Activated B cell treated with CpG ODN at 0.5 μM for 24 hours (primary cell): ENCODE data around the gene TBC1D32. TPM values are rescaled to one million over a fixed set of nuclear protein-coding genes. Genes with fewer than 3 reads are reported as not detected.

Source experiments
- ATAC-seq: fragments of 200-7000 bp; cut with Tn5 transposase; one replicate; pipeline ENCODE4 v1.10.0; 2021; ENCODE audit warnings: low read depth, mild to moderate bottlenecking, moderate library complexity
- CTCF ChIA-PET: fragments of 350-600 bp; sonication (Branson Sonifier 250); formaldehyde crosslinking; loops from one replicate; lab custom pipeline; 2021; ENCODE audit warnings: antibody characterized with exemption; lab: Charles Lee
- POLR2A ChIA-PET: fragments of 350-600 bp; sonication (Branson Sonifier 250); formaldehyde crosslinking; loops from one replicate; lab custom pipeline; 2021; ENCODE audit warnings: antibody characterized with exemption; lab: Charles Lee
- DNase-seq: peaks from one replicate; pipeline ENCODE4 v3.0.0; 2022
- H3K27ac Mint-ChIP-seq: one replicate; pipeline ENCODE4 v1.8.0; 2020; ENCODE audit warnings: mixed read lengths
- H3K27me3 Mint-ChIP-seq: one replicate; pipeline ENCODE4 v1.8.0; 2021; ENCODE audit warnings: mixed read lengths
- H3K36me3 Mint-ChIP-seq: one replicate; pipeline ENCODE4 v1.8.0; 2021; ENCODE audit warnings: low read depth, mixed read lengths
- H3K4me1 Mint-ChIP-seq: one replicate; pipeline ENCODE4 v1.8.0; 2021; ENCODE audit warnings: mixed read lengths
- H3K4me3 Mint-ChIP-seq: one replicate; pipeline ENCODE4 v1.8.0; 2020; ENCODE audit warnings: mild to moderate bottlenecking, mixed read lengths
- H3K9me3 Mint-ChIP-seq: one replicate; pipeline ENCODE4 v1.8.0; 2020; ENCODE audit warnings: mixed read lengths
- intact Hi-C: fragments of 100-400 bp; cut with micrococcal nuclease; formaldehyde crosslinking; loops from one replicate; pipeline ENCODE4 v1.15.1; 2024
- total RNA-seq: library from RNA; stranded (reverse); gene quantifications from 2 replicates; pipeline ENCODE4 v1.2.3, GENCODE V29; 2022
- TF ChIP-seq, protein P1 (sequence below): fragments of 200-600 bp; IDR thresholded peaks from one replicate; pipeline ENCODE4 v1.8.0; 2022; ENCODE audit warnings: antibody characterized with exemption, mild to moderate bottlenecking

Gene TBC1D32
- total RNA-seq, 1 donor from 2014 or later = 17.8 TPM

DNA sequence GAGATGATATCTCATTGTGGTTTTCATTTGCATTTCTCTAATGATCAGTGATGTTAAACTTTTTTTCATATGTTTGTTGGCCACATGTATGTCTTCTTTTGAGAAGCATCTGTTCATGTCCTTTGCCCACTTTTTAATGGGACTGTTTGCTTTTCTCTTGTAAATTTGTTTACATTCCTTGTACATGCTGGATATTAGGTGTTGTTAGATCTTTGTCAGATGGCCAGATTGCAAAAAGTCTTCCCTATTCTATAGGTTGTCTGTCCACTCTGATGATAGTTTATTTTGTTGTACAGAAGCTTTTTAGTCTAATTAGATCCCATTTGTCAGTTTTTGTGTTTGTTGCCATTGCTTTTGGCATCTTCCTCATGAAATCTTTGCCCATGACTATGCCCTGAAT is 172.4 kb downstream of the TBC1D32 start:
- TF ChIP-seq, protein P1, sequence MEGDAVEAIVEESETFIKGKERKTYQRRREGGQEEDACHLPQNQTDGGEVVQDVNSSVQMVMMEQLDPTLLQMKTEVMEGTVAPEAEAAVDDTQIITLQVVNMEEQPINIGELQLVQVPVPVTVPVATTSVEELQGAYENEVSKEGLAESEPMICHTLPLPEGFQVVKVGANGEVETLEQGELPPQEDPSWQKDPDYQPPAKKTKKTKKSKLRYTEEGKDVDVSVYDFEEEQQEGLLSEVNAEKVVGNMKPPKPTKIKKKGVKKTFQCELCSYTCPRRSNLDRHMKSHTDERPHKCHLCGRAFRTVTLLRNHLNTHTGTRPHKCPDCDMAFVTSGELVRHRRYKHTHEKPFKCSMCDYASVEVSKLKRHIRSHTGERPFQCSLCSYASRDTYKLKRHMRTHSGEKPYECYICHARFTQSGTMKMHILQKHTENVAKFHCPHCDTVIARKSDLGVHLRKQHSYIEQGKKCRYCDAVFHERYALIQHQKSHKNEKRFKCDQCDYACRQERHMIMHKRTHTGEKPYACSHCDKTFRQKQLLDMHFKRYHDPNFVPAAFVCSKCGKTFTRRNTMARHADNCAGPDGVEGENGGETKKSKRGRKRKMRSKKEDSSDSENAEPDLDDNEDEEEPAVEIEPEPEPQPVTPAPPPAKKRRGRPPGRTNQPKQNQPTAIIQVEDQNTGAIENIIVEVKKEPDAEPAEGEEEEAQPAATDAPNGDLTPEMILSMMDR = no peak
- H3K4me1 Mint-ChIP-seq = peaks cover 3% of the 10 kb centered on the region
- no peaks in the 10 kb centered on the region for H3K27me3 Mint-ChIP-seq
- intact Hi-C loops = no loop called here
- DNase-seq (no peak), ATAC-seq (no peak)
- H3K9me3 Mint-ChIP-seq = peaks cover 8% of the 10 kb centered on the region
- peaks cover 43% of the 10 kb centered on the region for H3K36me3 Mint-ChIP-seq
- H3K4me3 Mint-ChIP-seq = no peak overlapping the region
- CTCF ChIA-PET = no interaction called here
- POLR2A ChIA-PET = no interaction called here
- no peak overlapping the region for H3K27ac Mint-ChIP-seq

DNA sequence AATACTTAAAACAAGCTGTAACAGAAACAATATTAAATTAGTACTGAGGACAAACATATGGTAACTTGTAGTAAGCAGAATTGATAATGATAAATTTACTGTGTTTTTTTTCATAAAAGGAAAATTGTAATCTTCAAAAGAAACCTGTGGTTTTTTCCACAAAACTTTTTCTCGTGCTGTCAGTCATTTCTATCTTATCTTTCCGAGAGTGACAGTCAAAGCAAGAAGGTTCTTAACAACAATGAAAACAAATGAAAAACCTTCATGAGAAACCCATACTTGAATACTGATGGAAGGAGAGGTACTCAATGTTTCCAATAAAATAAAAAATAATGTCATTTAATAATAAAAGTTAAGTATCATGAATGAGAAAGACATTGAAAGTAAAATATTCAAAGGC is 174.0 kb downstream of the TBC1D32 start:
- DNase-seq (no peak), ATAC-seq (no peak)
- ChIA-PET CTCF (no interaction called here), POLR2A (no interaction called here)
- H3K27me3 Mint-ChIP-seq = no peaks in the 10 kb centered on the region
- H3K36me3 Mint-ChIP-seq = peaks cover 56% of the 10 kb centered on the region
- H3K4me3 Mint-ChIP-seq = no peak overlapping the region
- H3K27ac Mint-ChIP-seq = no peak overlapping the region
- H3K9me3 Mint-ChIP-seq = peaks cover 11% of the 10 kb centered on the region
- intact Hi-C loops = no loop called here
- H3K4me1 Mint-ChIP-seq = peaks cover 3% of the 10 kb centered on the region
- TF ChIP-seq, protein P1 = no peak

DNA sequence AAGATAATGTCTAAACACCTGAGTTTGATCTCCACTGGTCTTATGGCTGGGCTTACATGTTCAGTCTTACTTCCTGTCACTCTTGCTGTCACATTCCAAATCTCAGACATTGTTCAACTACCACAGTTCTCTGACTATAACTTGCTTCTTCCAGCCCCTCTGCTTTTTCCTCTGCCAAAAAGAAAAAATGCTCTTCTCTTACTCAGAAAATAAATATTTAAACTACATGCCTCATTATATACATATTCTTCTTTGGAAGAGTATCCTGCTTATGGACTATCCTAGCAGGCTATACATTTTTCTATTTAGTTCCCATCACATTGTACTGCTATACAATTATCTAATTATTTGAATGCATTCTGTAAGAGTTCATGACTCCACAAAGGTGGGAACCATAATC is 175.4 kb downstream of the TBC1D32 start:
- Mint-ChIP-seq H3K9me3 (peaks cover 11% of the 10 kb centered on the region), H3K4me3 (no peak overlapping the region), H3K4me1 (peaks cover 3% of the 10 kb centered on the region), H3K36me3 (peaks cover 67% of the 10 kb centered on the region), H3K27ac (no peak overlapping the region), H3K27me3 (no peaks in the 10 kb centered on the region)
- intact Hi-C loops = no loop called here
- POLR2A ChIA-PET = no interaction called here
- no peak for DNase-seq
- TF ChIP-seq, protein P1 = no peak
- CTCF ChIA-PET = no interaction called here
- ATAC-seq = no peak

DNA sequence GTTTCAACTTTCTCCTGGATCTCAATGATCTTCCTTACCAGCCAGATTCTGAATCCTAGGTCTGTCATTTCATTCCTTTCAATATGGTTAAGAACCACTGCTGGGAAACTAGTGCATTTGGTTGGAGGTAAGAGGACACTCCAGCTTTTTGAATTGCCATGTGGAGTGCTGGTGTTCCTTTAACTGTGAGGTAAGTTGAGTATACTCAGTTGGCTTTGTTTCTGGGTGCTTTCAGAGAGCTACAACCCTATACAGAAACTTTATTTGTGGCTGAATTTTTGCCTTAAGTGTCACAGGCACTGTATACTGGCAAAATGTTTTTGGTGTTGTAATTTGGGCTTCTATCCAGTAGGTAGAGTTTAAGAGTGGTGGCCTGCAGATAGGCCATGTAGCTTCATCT is 175.8 kb downstream of the TBC1D32 start:
- no peak overlapping the region for H3K27ac Mint-ChIP-seq
- ChIA-PET CTCF (no interaction called here), POLR2A (no interaction called here)
- ATAC-seq (no peak), DNase-seq (no peak)
- intact Hi-C loops = no loop called here
- peaks cover 11% of the 10 kb centered on the region for H3K9me3 Mint-ChIP-seq
- H3K4me1 Mint-ChIP-seq = peaks cover 3% of the 10 kb centered on the region
- TF ChIP-seq, protein P1 = no peak
- H3K27me3 Mint-ChIP-seq = no peaks in the 10 kb centered on the region
- no peak overlapping the region for H3K4me3 Mint-ChIP-seq
- H3K36me3 Mint-ChIP-seq = peaks cover 72% of the 10 kb centered on the region

DNA sequence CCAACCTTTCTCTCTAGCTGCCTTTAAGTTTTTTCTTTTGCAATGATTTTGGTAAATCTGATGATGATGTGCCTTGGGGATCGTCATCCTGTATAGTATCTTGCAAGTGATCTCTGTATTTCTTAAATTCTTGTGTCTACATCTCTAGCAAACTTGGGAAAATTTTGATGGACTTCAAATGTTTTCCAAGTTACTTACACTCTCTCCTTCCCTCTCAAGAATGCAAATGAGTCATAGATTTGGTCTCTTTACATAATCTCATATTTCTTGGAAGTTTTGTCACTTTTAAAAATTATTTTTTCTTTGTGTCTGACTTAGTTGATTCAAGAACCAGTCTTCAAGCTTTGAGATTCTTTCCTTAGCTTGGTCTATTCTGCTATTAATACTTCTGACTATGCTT is 176.4 kb downstream of the TBC1D32 start:
- no peak overlapping the region for H3K4me3 Mint-ChIP-seq
- CTCF ChIA-PET = no interaction called here
- peaks cover 11% of the 10 kb centered on the region for H3K9me3 Mint-ChIP-seq
- ATAC-seq = no peak
- peaks cover 3% of the 10 kb centered on the region for H3K4me1 Mint-ChIP-seq
- H3K27me3 Mint-ChIP-seq = no peaks in the 10 kb centered on the region
- POLR2A ChIA-PET = no interaction called here
- TF ChIP-seq, protein P1 = no peak
- peaks cover 77% of the 10 kb centered on the region for H3K36me3 Mint-ChIP-seq
- DNase-seq = no peak
- intact Hi-C loops = no loop called here
- H3K27ac Mint-ChIP-seq = no peak overlapping the region
